ENCODE data around the gene C10orf105. TPM values are rescaled to one million over a fixed set of nuclear protein-coding genes. Genes with fewer than 3 reads are reported as not detected.

C10orf105 gene
- total RNA-seq, 2 experiments from 2014 or later, result 0.09 to 0.15 TPM

DNA sequence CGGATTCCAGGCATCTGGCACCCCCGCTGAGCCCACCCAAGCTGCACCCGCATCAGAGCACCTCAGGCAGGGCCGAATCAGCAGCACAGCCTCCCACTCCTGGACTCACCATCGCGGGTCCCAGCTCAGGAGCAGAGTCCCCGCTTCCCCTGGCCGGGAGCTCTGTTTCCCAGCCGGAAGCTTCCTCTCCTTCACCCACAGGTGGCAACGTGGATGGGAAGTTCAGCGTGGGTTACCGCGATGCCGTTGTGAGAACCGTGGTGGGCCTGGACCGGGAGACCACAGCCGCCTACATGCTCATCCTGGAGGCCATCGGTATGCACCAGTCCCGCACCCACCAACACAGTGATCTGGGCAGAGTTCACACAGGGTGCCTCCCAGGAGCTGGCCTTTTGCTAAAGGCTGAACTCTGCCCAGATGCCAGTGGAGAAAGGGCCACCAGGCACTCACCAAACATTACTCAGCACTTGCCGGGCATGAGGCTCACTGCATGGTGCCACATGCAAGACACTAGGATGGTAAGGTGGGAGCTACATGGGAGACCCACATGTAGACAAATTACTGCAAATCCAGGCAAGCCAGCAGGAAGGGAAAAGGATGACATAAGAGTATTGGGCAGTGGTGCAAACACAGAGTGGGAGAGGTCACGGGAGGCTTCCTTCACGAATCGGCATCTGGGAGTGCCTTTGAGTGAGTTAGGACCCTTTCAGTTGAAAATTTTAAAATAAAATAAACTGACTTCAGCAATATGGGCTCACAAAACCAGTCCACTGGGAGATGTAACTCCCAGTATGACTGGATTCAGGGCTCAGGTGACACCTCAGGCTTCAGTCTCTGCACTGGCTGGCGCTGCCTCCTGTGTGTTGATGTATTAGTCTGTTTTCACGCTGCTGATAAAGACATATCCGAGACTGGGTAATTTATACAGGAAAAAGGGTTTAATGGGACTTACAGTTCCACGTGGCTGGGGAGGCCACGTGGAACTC lies 10.4 kb downstream of the C10orf105 start:
- intact Hi-C loops (cut with micrococcal nuclease; ENCODE audit: unreplicated experiment), result loop anchor here (1.0 to 2.0 kb wide), 4 partner anchors 222 to 395 kb away; partner anchors contain the start of gene SLC29A3
- Histone ChIP-seq H3K36me3 (ENCODE audit: insufficient read depth, low read length) (no peaks in the 10 kb centered on the region), H2AFZ (ENCODE audit: low read length) (no peak overlapping the region), H3K9me2 (ENCODE audit: insufficient read depth, low read length) (no peaks in the 10 kb centered on the region), H3K9me3 (ENCODE audit: low read length) (no peaks in the 10 kb centered on the region), H3K4me1 (ENCODE audit: insufficient read depth, low read length, poor library complexity, severe bottlenecking) (peaks cover 22% of the 10 kb centered on the region), H3K4me3 (ENCODE audit: low read depth, low read length, poor library complexity, severe bottlenecking) (no peak overlapping the region), H3K4me2 (ENCODE audit: low read length) (no peak overlapping the region), H3K79me2 (ENCODE audit: insufficient read depth, low read depth, low read length) (no peaks in the 10 kb centered on the region), H4K20me1 (ENCODE audit: insufficient read depth, low read length) (no peaks in the 10 kb centered on the region), H3K27ac (ENCODE audit: low read depth, low read length, poor library complexity, severe bottlenecking) (no peak overlapping the region)
- DNase-seq (ENCODE audit: low spot score), result no peak
- ChIA-PET CTCF (ENCODE audit: unreplicated experiment) (interaction anchor here (0.9 to 1.9 kb wide), 4 partner anchors 11 to 386 kb away, joined by 3 to 6 read pairs (median 4); no protein-coding TSS in a partner anchor), POLR2A (no interaction called here)
- no TSS peak for BruUV-seq (replicated peaks)
- TF ChIP-seq, protein P1, sequence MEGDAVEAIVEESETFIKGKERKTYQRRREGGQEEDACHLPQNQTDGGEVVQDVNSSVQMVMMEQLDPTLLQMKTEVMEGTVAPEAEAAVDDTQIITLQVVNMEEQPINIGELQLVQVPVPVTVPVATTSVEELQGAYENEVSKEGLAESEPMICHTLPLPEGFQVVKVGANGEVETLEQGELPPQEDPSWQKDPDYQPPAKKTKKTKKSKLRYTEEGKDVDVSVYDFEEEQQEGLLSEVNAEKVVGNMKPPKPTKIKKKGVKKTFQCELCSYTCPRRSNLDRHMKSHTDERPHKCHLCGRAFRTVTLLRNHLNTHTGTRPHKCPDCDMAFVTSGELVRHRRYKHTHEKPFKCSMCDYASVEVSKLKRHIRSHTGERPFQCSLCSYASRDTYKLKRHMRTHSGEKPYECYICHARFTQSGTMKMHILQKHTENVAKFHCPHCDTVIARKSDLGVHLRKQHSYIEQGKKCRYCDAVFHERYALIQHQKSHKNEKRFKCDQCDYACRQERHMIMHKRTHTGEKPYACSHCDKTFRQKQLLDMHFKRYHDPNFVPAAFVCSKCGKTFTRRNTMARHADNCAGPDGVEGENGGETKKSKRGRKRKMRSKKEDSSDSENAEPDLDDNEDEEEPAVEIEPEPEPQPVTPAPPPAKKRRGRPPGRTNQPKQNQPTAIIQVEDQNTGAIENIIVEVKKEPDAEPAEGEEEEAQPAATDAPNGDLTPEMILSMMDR (conservative IDR thresholded peaks at IDR 0.05; ENCODE audit: low read length), result no peak
- no peak for TF ChIP-seq EZH2phosphoT487 (IDR thresholded peaks at IDR 0.05; ENCODE audit: borderline replicate concordance, low read depth, low read length)

DNA sequence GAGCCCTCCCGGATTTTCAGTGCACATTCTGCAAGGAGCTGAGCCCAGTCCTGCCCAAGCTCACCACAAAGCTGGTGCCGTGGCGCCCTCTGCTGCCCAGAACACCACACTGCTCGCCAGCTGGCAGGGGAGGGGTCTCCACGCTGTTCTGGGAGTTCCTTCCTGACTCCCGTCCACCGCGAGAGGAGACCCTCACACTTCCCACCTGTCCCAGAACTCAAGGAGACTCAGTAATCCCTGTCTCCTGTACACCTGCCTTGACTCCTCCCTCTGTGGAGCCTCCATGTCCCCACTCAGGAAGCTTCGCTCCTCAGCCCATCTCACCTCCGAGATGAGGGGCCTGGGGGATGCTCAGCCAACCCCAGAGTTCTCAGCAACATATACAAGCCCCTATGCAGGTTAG lies 11.3 kb downstream of the C10orf105 start:
- intact Hi-C loops (cut with micrococcal nuclease; ENCODE audit: unreplicated experiment), result loop anchor here (1.0 to 2.0 kb wide), 4 partner anchors 222 to 394 kb away; partner anchors contain the start of gene SLC29A3
- peaks cover 13% of the 10 kb centered on the region for H3K4me1 ChIP-seq (ENCODE audit: insufficient read depth, low read length, poor library complexity, severe bottlenecking)

More for the DNA sequence above, 11.3 kb downstream of the C10orf105 start:
- H3K9me3 ChIP-seq (ENCODE audit: low read length), result no peaks in the 10 kb centered on the region
- ChIA-PET POLR2A (no interaction called here), CTCF (ENCODE audit: unreplicated experiment) (interaction anchor here (0.7 to 1.9 kb wide), 6 partner anchors 10 to 385 kb away, joined by 3 to 6 read pairs (median 4); no protein-coding TSS in a partner anchor)
- H3K27ac ChIP-seq (ENCODE audit: low read depth, low read length, poor library complexity, severe bottlenecking), result no peak overlapping the region
- H3K79me2 ChIP-seq (ENCODE audit: insufficient read depth, low read depth, low read length), result no peaks in the 10 kb centered on the region
- no peak overlapping the region for H3K4me3 ChIP-seq (ENCODE audit: low read depth, low read length, poor library complexity, severe bottlenecking)
- no peaks in the 10 kb centered on the region for H3K9me2 ChIP-seq (ENCODE audit: insufficient read depth, low read length)
- 0 out of 2 replicates have a peak overlapping the region, but pooled peaks have one; percentile 10 for H3K4me2 ChIP-seq (ENCODE audit: low read length)
- BruUV-seq (replicated peaks), result no TSS peak
- peak overlapping the region; percentile 36; the same call in 1 of the 2 replicates for H2AFZ ChIP-seq (ENCODE audit: low read length)
- H3K36me3 ChIP-seq (ENCODE audit: insufficient read depth, low read length), result no peaks in the 10 kb centered on the region
- no peaks in the 10 kb centered on the region for H4K20me1 ChIP-seq (ENCODE audit: insufficient read depth, low read length)
- peak; percentile 73 for DNase-seq (ENCODE audit: low spot score)
- TF ChIP-seq, protein P1 (conservative IDR thresholded peaks at IDR 0.05; ENCODE audit: low read length), result peak; percentile 98
- no peak for TF ChIP-seq EZH2phosphoT487 (IDR thresholded peaks at IDR 0.05; ENCODE audit: borderline replicate concordance, low read depth, low read length)

Measured in OCI-LY7 (cell line).